Measurements from ENCODE around the gene C6orf120.

DNA sequence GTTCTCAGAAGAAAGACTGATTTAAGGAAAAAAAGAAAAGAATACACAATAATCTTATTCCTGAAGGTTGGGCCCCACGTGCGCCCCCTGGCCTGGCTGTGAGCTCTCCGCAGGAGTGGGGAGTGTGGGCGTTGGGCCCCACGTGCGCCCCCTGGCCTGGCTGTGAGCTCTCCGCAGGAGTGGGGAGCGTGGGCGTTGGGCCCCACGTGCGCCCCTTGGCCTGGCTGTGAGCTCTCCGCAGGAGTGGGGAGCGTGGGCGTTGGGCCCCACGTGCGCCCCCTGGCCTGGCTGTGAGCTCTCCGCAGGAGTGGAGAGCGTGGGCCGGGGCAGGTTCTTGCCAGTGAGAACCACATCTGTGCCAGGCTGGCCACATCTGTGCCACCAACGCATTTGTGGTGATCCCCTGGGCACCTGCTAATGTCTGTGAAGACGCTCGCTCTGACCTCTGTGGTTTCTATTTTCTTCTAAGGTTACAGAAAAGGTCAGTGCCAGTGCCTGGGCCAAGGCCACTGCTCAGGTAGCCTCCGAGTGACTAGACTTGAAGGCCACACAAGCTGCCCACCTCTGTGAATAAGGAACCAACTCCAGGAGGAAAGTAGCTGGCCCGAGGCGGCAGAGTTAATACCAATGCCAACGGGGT is 41.1 kb upstream of the C6orf120 start:
- TF ChIP-seq, protein P1, sequence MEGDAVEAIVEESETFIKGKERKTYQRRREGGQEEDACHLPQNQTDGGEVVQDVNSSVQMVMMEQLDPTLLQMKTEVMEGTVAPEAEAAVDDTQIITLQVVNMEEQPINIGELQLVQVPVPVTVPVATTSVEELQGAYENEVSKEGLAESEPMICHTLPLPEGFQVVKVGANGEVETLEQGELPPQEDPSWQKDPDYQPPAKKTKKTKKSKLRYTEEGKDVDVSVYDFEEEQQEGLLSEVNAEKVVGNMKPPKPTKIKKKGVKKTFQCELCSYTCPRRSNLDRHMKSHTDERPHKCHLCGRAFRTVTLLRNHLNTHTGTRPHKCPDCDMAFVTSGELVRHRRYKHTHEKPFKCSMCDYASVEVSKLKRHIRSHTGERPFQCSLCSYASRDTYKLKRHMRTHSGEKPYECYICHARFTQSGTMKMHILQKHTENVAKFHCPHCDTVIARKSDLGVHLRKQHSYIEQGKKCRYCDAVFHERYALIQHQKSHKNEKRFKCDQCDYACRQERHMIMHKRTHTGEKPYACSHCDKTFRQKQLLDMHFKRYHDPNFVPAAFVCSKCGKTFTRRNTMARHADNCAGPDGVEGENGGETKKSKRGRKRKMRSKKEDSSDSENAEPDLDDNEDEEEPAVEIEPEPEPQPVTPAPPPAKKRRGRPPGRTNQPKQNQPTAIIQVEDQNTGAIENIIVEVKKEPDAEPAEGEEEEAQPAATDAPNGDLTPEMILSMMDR (IDR thresholded peaks at IDR 0.05): no peak
- TF ChIP-seq SIN3A (IDR thresholded peaks at IDR 0.05; ENCODE audit: borderline replicate concordance, insufficient read depth, low read depth, low read length) (no peak), POLR2AphosphoS5 (IDR thresholded peaks at IDR 0.05; ENCODE audit: low read depth, low read length) (no peak), TCF7L2 (IDR thresholded peaks at IDR 0.05; ENCODE audit: low read depth, low read length) (no peak)
- TF ChIP-seq, protein P2, sequence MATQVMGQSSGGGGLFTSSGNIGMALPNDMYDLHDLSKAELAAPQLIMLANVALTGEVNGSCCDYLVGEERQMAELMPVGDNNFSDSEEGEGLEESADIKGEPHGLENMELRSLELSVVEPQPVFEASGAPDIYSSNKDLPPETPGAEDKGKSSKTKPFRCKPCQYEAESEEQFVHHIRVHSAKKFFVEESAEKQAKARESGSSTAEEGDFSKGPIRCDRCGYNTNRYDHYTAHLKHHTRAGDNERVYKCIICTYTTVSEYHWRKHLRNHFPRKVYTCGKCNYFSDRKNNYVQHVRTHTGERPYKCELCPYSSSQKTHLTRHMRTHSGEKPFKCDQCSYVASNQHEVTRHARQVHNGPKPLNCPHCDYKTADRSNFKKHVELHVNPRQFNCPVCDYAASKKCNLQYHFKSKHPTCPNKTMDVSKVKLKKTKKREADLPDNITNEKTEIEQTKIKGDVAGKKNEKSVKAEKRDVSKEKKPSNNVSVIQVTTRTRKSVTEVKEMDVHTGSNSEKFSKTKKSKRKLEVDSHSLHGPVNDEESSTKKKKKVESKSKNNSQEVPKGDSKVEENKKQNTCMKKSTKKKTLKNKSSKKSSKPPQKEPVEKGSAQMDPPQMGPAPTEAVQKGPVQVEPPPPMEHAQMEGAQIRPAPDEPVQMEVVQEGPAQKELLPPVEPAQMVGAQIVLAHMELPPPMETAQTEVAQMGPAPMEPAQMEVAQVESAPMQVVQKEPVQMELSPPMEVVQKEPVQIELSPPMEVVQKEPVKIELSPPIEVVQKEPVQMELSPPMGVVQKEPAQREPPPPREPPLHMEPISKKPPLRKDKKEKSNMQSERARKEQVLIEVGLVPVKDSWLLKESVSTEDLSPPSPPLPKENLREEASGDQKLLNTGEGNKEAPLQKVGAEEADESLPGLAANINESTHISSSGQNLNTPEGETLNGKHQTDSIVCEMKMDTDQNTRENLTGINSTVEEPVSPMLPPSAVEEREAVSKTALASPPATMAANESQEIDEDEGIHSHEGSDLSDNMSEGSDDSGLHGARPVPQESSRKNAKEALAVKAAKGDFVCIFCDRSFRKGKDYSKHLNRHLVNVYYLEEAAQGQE (IDR thresholded peaks at IDR 0.05; ENCODE audit: insufficient read depth in 1 of 2, low read depth in 2 of 2, low read length in 1 of 2): no peak

Measured in Panc1 (cell line).